GM12865 (cell line): ENCODE data around the gene TIAM2.

Experiments used
- DNase-seq: peaks from one replicate; pipeline ENCODE4 v3.0.0; 2010; ENCODE audit warnings: low read depth
- H3K4me3 ChIP-seq: 2 replicates; pipeline ENCODE4 v1.5.1; 2011; ENCODE audit warnings: mild to moderate bottlenecking, low read depth, low read length, control low read depth
- TF ChIP-seq, protein P1 (sequence below): IDR thresholded peaks from 2 replicates; pipeline ENCODE4 v1.5.1; 2011; ENCODE audit warnings: low read length, control low read depth, low read depth, inconsistent platforms; ENCODE audit not compliant: insufficient read depth; ENCODE audit errors: missing control alignments

The TIAM2 gene

DNA sequence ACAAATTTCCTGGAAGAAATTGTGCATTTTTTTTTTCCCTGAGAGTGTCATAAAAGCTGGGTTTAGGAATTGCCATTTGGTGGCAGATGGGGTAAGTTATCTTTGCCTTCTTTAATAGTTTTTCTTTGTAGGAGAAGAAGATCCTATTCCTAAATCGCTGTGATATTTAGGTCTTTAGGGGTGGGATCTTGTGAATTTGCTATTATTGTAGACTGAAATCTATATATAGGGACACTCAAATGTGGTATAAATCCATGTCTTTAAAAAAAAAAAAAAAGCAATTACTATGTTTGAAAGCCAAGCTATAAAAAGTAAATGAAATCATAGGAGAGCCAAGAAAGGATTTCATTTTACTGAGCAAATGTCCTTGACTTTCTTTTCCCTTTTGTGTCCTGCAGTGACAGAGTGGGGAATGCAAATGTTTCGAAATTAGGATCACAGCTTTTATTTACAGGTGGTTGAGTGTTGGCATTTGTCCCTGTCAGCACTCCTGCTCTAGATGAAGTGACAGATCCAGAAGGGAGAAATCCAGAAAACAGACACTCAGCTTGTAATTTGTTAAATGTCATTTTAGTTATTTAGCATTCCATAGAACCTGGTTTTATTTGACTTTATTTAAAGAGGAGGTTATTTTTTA is 29.4 kb downstream of the TIAM2 start:
- no peak overlapping the region for H3K4me3 ChIP-seq
- DNase-seq: no peak
- TF ChIP-seq, protein P1, sequence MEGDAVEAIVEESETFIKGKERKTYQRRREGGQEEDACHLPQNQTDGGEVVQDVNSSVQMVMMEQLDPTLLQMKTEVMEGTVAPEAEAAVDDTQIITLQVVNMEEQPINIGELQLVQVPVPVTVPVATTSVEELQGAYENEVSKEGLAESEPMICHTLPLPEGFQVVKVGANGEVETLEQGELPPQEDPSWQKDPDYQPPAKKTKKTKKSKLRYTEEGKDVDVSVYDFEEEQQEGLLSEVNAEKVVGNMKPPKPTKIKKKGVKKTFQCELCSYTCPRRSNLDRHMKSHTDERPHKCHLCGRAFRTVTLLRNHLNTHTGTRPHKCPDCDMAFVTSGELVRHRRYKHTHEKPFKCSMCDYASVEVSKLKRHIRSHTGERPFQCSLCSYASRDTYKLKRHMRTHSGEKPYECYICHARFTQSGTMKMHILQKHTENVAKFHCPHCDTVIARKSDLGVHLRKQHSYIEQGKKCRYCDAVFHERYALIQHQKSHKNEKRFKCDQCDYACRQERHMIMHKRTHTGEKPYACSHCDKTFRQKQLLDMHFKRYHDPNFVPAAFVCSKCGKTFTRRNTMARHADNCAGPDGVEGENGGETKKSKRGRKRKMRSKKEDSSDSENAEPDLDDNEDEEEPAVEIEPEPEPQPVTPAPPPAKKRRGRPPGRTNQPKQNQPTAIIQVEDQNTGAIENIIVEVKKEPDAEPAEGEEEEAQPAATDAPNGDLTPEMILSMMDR: no peak

DNA sequence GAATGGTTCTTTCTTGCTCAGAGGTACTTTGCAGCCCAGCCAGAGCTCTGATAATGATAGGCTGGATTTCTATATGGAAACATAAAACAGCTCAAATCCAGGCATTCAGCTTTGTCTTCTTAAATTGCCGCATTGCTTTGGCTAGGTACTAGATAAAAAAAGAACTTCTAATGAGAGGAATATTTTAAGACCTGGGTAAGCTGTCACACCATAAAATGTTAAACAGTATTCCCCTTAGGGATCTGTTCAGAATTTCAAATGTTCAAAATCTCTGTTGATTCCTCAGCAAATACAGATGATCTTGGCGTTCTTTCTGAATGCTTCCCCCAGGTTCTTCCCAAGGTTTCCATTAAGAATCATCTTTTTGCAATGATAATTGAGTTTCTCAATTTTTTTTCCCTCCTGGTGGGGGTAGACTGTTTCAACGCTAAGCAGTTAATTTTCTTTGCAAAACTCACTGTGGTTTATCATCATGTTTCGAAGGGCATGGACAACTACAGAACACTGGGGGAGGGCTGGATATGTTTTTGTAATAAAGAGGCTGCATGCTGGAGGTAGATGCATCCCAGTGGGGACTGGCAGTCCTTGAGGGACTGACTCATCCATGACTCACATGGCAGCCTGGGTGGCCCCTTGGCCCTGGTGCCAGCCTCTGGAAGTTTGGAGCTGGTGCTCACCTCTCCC is 31.0 kb downstream of the TIAM2 start:
- no peak overlapping the region for H3K4me3 ChIP-seq
- TF ChIP-seq, protein P1: no peak
- no peak for DNase-seq

DNA sequence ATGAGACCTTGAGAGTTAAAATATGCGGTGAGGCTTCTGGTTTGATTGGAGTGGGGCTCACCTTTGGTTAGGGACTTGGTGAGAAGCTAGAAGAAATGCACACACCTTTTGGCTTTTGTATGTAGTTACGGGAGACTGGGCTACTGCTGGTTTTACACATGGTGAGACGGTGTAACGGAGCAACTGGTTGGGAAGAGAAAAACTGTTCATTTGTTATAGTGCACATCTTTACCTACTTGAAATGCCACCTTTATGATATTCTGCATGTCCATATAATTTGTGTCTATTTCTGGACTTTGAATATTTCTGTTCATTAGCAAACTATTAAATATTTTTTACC is 31.6 kb downstream of the TIAM2 start:
- no peak overlapping the region for H3K4me3 ChIP-seq
- TF ChIP-seq, protein P1: no peak
- no peak for DNase-seq

DNA sequence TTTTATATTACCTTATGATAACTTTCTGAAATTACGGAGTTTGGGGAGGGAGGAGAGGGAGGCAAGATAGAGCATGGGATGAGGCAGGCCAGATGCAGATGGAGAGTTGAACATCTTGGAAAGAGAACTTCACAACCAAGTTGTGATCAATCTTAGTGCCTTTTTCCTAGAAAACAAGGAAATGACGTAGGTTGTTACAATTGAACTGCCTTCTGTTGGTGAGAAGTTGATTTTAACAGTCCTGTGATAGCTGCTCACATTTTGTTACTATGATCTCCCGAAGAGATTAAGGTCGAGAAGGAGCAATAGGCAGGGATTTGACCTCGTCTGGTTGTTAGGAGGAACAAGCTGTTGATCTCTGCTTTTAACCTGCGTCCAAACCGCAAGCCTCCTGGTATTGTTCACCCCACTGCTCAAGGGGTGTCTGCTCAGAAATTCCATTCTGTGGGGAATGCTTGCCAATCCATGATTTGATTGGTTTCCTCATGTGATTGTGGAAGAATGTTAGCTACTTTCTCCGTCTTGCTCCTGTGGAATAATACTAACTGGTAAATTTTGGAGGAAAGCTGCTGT is 35.1 kb downstream of the TIAM2 start:
- TF ChIP-seq, protein P1: no peak
- no peak overlapping the region for H3K4me3 ChIP-seq
- DNase-seq: no peak

DNA sequence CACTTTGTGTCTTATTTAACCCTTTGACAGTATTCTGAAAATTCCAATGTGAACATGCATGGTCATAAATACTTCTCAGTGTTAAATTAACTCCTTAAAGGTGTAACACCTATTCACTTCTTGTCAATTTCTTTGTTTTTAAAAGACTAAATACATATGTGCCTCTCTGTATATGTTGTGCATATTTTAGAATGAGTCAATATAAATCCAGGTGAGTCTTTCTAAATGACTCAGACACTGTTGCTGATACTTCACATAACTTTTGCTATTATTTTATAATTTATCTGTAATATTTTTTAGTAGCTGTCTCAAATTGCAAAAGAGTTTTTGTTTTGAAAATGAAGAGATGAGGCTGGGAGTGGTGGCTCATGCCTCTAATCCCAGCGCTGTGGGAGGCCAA is 36.0 kb downstream of the TIAM2 start:
- H3K4me3 ChIP-seq: no peak overlapping the region
- TF ChIP-seq, protein P1: no peak
- DNase-seq: no peak

DNA sequence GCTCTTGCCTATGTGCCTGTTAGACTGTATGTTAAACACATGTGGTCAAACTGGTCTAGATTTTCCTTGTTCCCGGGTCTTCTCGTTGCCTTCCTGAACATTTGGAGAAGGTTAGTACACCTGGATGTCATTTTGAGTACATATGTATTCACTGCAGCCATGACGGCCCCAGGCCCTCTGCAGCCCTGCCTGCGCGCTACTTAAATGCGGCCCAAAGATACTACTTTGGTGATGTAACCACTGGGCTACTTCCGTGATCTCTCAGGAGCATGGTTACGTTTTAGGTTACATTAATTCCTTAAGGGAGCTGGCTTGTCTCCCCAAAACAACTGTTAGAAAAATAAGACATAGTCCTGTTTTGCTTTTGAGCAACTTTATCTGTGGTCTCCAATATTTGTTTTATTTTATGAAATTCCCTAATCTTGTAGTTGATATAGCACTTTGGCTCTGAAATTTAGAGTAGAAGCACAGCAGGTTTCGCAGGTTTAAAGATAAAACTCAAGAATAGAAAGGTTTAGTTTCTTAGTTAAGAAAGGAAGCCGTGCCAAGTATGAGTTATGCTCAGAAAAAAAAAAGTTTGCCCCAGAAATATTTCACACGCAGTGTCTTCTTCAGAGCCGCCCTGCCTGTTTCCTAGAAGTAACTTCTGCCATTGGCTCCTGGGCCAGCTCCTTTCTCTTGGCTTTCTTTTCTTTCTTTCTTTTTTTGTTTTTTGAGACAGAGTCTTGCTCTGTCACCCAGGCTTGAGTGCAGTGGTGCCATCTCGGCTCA is 38.1 kb downstream of the TIAM2 start:
- TF ChIP-seq, protein P1: no peak
- no peak overlapping the region for H3K4me3 ChIP-seq
- no peak for DNase-seq
